Activated CD8-positive, alpha-beta memory T cell treated with anti-CD3 and anti-CD28 coated beads, Interleukin-2, amount 50 U/mL, for 1 hour (primary cell): Measurements from ENCODE around the gene KYNU.

Experiments used
- DNase-seq: peaks from one replicate; pipeline ENCODE4 v3.0.0-alpha.2; 2020; ENCODE audit errors: extremely low read depth

KYNU gene

GRCh38 chr2:142961202-142961601 is 83.7 kb downstream of the KYNU start:
- no peak for DNase-seq

GRCh38 chr2:142965443-142965842 is 88.0 kb downstream of the KYNU start:
- DNase-seq, result no peak

- DNase-seq, result no peak
Observed at GRCh38 chr2:142966284-142966683, 88.8 kb downstream of the KYNU start.

- no peak for DNase-seq
Observed at GRCh38 chr2:142967060-142967459, 89.6 kb downstream of the KYNU start.

- DNase-seq, result no peak
Observed at GRCh38 chr2:142973160-142973821, 95.8 kb downstream of the KYNU start.

- no peak for DNase-seq
Observed at GRCh38 chr2:142973822-142974207, 96.4 kb downstream of the KYNU start.

- no peak for DNase-seq
Observed at GRCh38 chr2:142974288-142975024, 97.0 kb downstream of the KYNU start.

- no peak for DNase-seq
Observed at GRCh38 chr2:142975239-142975638, 97.8 kb downstream of the KYNU start.

- no peak for DNase-seq
Observed at GRCh38 chr2:142980246-142981068, 103.0 kb downstream of the KYNU start.

- DNase-seq, result no peak
Observed at GRCh38 chr2:142981069-142981378, 103.6 kb downstream of the KYNU start.

- no peak for DNase-seq
Observed at GRCh38 chr2:142981756-142982155, 104.3 kb downstream of the KYNU start.

- DNase-seq, result no peak
Observed at GRCh38 chr2:142983174-142983573, 105.7 kb downstream of the KYNU start.

- DNase-seq, result no peak
Observed at GRCh38 chr2:142984657-142985056, 107.2 kb downstream of the KYNU start.

GRCh38 chr2:142987044-142987443 is 109.6 kb downstream of the KYNU start:
- DNase-seq, result no peak

GRCh38 chr2:142989273-142990204 is 112.1 kb downstream of the KYNU start:
- no peak for DNase-seq

GRCh38 chr2:142991295-142991694 is 113.8 kb downstream of the KYNU start:
- no peak for DNase-seq

- no peak for DNase-seq
Observed at GRCh38 chr2:142992840-142993239, 115.4 kb downstream of the KYNU start.

GRCh38 chr2:142993771-142994170 is 116.3 kb downstream of the KYNU start:
- DNase-seq, result no peak

- no peak for DNase-seq
Observed at GRCh38 chr2:142994665-142995064, 117.2 kb downstream of the KYNU start.

GRCh38 chr2:142997231-142997630 is 119.8 kb downstream of the KYNU start:
- DNase-seq, result no peak

GRCh38 chr2:143000599-143000998 is 123.1 kb downstream of the KYNU start:
- DNase-seq, result no peak

- no peak for DNase-seq
Observed at GRCh38 chr2:143001501-143001900, 124.0 kb downstream of the KYNU start.
